Measurements from ENCODE around the gene TIAM2. TPM values are rescaled to one million over a fixed set of nuclear protein-coding genes. Genes with fewer than 3 reads are reported as not detected.

The TIAM2 gene
- total and polyA plus RNA-seq, 9 of the 15 experiments (the other 6 are each of a cell fraction or from before 2014, with no cell fraction given), result 0.73 to 6.5 (median 4.3) TPM

- TF ChIP-seq, protein P1, sequence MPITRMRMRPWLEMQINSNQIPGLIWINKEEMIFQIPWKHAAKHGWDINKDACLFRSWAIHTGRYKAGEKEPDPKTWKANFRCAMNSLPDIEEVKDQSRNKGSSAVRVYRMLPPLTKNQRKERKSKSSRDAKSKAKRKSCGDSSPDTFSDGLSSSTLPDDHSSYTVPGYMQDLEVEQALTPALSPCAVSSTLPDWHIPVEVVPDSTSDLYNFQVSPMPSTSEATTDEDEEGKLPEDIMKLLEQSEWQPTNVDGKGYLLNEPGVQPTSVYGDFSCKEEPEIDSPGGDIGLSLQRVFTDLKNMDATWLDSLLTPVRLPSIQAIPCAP (CRISPR knock-in tag; IDR thresholded peaks at IDR 0.05; ENCODE audit: borderline replicate concordance), result no peak
- peak in 1 of 2 experiments; percentile 89; a peak in 2 of 4 replicates for TF ChIP-seq TEAD1 (CRISPR knock-in tag; IDR thresholded peaks at IDR 0.05)
- TF ChIP-seq MYC (IDR thresholded peaks at IDR 0.05; ENCODE audit: low read depth, low read length), result peak; percentile 72
- no peak for TF ChIP-seq MYC (CRISPR knock-in tag; IDR thresholded peaks at IDR 0.05; ENCODE audit: borderline replicate concordance, low read depth)
- no peak for TF ChIP-seq BDP1 (IDR thresholded peaks at IDR 0.05; ENCODE audit: insufficient read depth, insufficient read length)
- no peak for TF ChIP-seq CBX2 (IDR thresholded peaks at IDR 0.05; ENCODE audit: insufficient read depth, low read length, poor library complexity, severe bottlenecking)
- TF ChIP-seq, protein P2, sequence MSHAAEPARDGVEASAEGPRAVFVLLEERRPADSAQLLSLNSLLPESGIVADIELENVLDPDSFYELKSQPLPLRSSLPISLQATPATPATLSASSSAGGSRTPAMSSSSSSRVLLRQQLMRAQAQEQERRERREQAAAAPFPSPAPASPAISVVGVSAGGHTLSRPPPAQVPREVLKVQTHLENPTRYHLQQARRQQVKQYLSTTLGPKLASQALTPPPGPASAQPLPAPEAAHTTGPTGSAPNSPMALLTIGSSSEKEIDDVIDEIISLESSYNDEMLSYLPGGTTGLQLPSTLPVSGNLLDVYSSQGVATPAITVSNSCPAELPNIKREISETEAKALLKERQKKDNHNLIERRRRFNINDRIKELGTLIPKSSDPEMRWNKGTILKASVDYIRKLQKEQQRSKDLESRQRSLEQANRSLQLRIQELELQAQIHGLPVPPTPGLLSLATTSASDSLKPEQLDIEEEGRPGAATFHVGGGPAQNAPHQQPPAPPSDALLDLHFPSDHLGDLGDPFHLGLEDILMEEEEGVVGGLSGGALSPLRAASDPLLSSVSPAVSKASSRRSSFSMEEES (CRISPR knock-in tag; IDR thresholded peaks at IDR 0.05), result peak; percentile 38
- no peak for TF ChIP-seq SMAD1 (IDR thresholded peaks at IDR 0.05; ENCODE audit: low read depth, low read length, partially characterized antibody)
- TF ChIP-seq ZNF143 (CRISPR knock-in tag; IDR thresholded peaks at IDR 0.05), result no peak
- TF ChIP-seq DPF2 (IDR thresholded peaks at IDR 0.05), result peak; percentile 96
- peak; percentile 47 for TF ChIP-seq HMGN3 (IDR thresholded peaks at IDR 0.05; ENCODE audit: borderline replicate concordance, extremely low read depth, insufficient read length, low read depth, low read length)
- peak; percentile 57; the same call in 1 of the 2 replicates for TF ChIP-seq TARDBP (IDR thresholded peaks at IDR 0.05)
- peak; percentile 92 for TF ChIP-seq SMAD4 (CRISPR knock-in tag; conservative IDR thresholded peaks at IDR 0.05)
- TF ChIP-seq MECOM (CRISPR knock-in tag; IDR thresholded peaks at IDR 0.05), result peak; percentile 76
- peak; percentile 94 for TF ChIP-seq MEIS2 (IDR thresholded peaks at IDR 0.05; ENCODE audit: partially characterized antibody)
- peak; percentile 92 for TF ChIP-seq BHLHE40 (IDR thresholded peaks at IDR 0.05; ENCODE audit: low read length)
- TF ChIP-seq SMARCC2 (IDR thresholded peaks at IDR 0.05; ENCODE audit: low read depth), result peak; percentile 91
- no peak for TF ChIP-seq ILF3 (IDR thresholded peaks at IDR 0.05; ENCODE audit: borderline replicate concordance)
- 0 out of 2 replicates have a peak, but pooled peaks have one; percentile 65 for TF ChIP-seq ZNF644 (tag; IDR thresholded peaks at IDR 0.05; ENCODE audit: low read depth)
- 0 out of 2 replicates have a peak, but pooled peaks have one; percentile 47 for TF ChIP-seq ZBTB17 (CRISPR knock-in tag; IDR thresholded peaks at IDR 0.05)
- no peak for TF ChIP-seq ATF1 (CRISPR knock-in tag; IDR thresholded peaks at IDR 0.05)
- peak; percentile 35 for TF ChIP-seq ATF1 (tag; IDR thresholded peaks at IDR 0.05)
- TF ChIP-seq MBD2 (IDR thresholded peaks at IDR 0.05; ENCODE audit: borderline replicate concordance, low read depth), result peak; percentile 66
- TF ChIP-seq, protein P3, sequence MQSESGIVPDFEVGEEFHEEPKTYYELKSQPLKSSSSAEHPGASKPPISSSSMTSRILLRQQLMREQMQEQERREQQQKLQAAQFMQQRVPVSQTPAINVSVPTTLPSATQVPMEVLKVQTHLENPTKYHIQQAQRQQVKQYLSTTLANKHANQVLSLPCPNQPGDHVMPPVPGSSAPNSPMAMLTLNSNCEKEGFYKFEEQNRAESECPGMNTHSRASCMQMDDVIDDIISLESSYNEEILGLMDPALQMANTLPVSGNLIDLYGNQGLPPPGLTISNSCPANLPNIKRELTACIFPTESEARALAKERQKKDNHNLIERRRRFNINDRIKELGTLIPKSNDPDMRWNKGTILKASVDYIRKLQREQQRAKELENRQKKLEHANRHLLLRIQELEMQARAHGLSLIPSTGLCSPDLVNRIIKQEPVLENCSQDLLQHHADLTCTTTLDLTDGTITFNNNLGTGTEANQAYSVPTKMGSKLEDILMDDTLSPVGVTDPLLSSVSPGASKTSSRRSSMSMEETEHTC (IDR thresholded peaks at IDR 0.05), result peak; percentile 98
- TF ChIP-seq, protein P4, sequence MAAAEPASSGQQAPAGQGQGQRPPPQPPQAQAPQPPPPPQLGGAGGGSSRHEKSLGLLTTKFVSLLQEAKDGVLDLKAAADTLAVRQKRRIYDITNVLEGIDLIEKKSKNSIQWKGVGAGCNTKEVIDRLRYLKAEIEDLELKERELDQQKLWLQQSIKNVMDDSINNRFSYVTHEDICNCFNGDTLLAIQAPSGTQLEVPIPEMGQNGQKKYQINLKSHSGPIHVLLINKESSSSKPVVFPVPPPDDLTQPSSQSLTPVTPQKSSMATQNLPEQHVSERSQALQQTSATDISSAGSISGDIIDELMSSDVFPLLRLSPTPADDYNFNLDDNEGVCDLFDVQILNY (CRISPR knock-in tag; IDR thresholded peaks at IDR 0.05), result no peak
- TF ChIP-seq THRAP3 (IDR thresholded peaks at IDR 0.05; ENCODE audit: borderline replicate concordance), result no peak
- 0 out of 2 replicates have a peak, but pooled peaks have one; percentile 52 for TF ChIP-seq ZNF583 (CRISPR knock-in tag; IDR thresholded peaks at IDR 0.05)
- TF ChIP-seq CBX5 (IDR thresholded peaks at IDR 0.05; ENCODE audit: borderline replicate concordance, low read depth), result no peak
These were observed 84.9 kb downstream of the TIAM2 start (continued) for GRCh38 chr6:155079985-155080452.

All from K562 (cell line).